SK-N-SH (cell line): ENCODE measurements around the gene KDM2A. TPM values are rescaled to one million over a fixed set of nuclear protein-coding genes. Genes with fewer than 3 reads are reported as not detected.

Source experiments
- CTCF ChIA-PET: fragments of 300-600, 350-600 bp; formaldehyde crosslinking; extraction: SDS; loops from one replicate; lab custom pipeline; 2021; lab: Yijun Ruan, JAX
- POLR2A ChIA-PET: fragments of 350-600 bp; sonication (Branson Sonifier 250); formaldehyde crosslinking; extraction: SDS; loops from one replicate; lab custom pipeline; 2020; ENCODE audit warnings: antibody characterized with exemption, inconsistent platforms; lab: Yijun Ruan, JAX
- DNase-seq: peaks from one replicate; pipeline ENCODE4 v3.0.0; 2012
- H2AFZ ChIP-seq: fragments of 200-600 bp; sonication (generic); 2 replicates; pipeline ENCODE4 v1.8.1; 2016; ENCODE audit warnings: antibody characterized with exemption, mild to moderate bottlenecking, low read depth
- H3F3A ChIP-seq: fragments of 200-600 bp; sonication (generic); replicated peaks from 2 replicates; pipeline ENCODE3; 2016; ENCODE audit warnings: antibody characterized with exemption, mild to moderate bottlenecking; ENCODE audit not compliant: insufficient read depth
- H3K27ac ChIP-seq, 2 experiments: fragments of 200-500 bp in 1 of 2; fragments of 200-600 bp in 1 of 2; sonication (Bioruptor generic) in 1 of 2; sonication (generic), shearing (Covaris generic) in 1 of 2; 2 replicates each; pipeline versions ENCODE4 v1.5.1 to v1.6.1; 2014 to 2016; ENCODE audit warnings: low read depth in 2 of 2, inconsistent platforms in 1 of 2, low read length in 1 of 2, mild to moderate bottlenecking in 1 of 2, mixed read lengths in 1 of 2
- H3K27me3 ChIP-seq: fragments of 200-600 bp; sonication (generic), shearing (Covaris generic); 2 replicates; pipeline ENCODE4 v1.6.1; 2016; ENCODE audit warnings: mixed run types; ENCODE audit not compliant: insufficient read depth
- H3K36me3 ChIP-seq, 2 experiments: fragments of 200-500 bp in 1 of 2; fragments of 200-600 bp in 1 of 2; sonication (Bioruptor generic) in 1 of 2; sonication (generic) in 1 of 2; replicated peaks in 1 of 2; 2 replicates each; pipeline versions ENCODE3 to v1.5.1; 2014 to 2016; ENCODE audit warnings: low read length in 1 of 2, mild to moderate bottlenecking in 1 of 2; ENCODE audit not compliant: insufficient read depth in 2 of 2, control insufficient read depth in 1 of 2
- H3K4me1 ChIP-seq, 2 experiments: fragments of 200-500 bp in 1 of 2; fragments of 200-600 bp in 1 of 2; sonication (Bioruptor generic) in 1 of 2; sonication (generic), shearing (Covaris generic) in 1 of 2; 2 replicates each; pipeline versions ENCODE4 v1.5.1 to v1.6.1; 2014 to 2016; ENCODE audit warnings: low read depth in 1 of 2, low read length in 1 of 2, mixed run types in 1 of 2; ENCODE audit not compliant: insufficient read depth in 2 of 2, control insufficient read depth in 1 of 2
- H3K4me2 ChIP-seq: fragments of 200-600 bp; sonication (generic), shearing (Covaris generic); 2 replicates; pipeline ENCODE4 v1.6.1; 2017; ENCODE audit warnings: mixed run types
- H3K4me3 ChIP-seq, 2 experiments: fragments of 200-500 bp in 1 of 2; fragments of 200-600 bp in 1 of 2; sonication (Bioruptor generic) in 1 of 2; sonication (generic), shearing (Covaris generic) in 1 of 2; 2 replicates each; pipeline versions ENCODE4 v1.5.1 to v1.8.1; 2014 to 2016; ENCODE audit warnings: low read depth in 2 of 2, inconsistent platforms in 1 of 2, low read length in 1 of 2, mild to moderate bottlenecking in 1 of 2, mixed read lengths in 1 of 2, moderate library complexity in 1 of 2
- H3K79me2 ChIP-seq: fragments of 200-600 bp; sonication (generic); 2 replicates; pipeline ENCODE4 v1.8.1; 2017; ENCODE audit warnings: mild to moderate bottlenecking; ENCODE audit not compliant: insufficient read depth
- H3K9ac ChIP-seq: fragments of 200-600 bp; sonication (generic); 2 replicates; pipeline ENCODE4 v1.6.1; 2017; ENCODE audit warnings: mixed run types
- H3K9me2 ChIP-seq: fragments of 200-600 bp; sonication (generic); 2 replicates; pipeline ENCODE4 v1.6.1; 2017; ENCODE audit warnings: mixed run types
- H3K9me3 ChIP-seq: fragments of 200-600 bp; sonication (generic); 2 replicates; pipeline ENCODE4 v1.6.1; 2017; ENCODE audit warnings: mixed run types, mild to moderate bottlenecking, moderate library complexity
- H4K20me1 ChIP-seq: fragments of 200-600 bp; sonication (generic); 2 replicates; pipeline ENCODE4 v1.6.1; 2017; ENCODE audit warnings: mild to moderate bottlenecking, mixed run types; ENCODE audit not compliant: insufficient read depth
- CHD2 ChIP-seq: fragments of 150-350 bp; IDR thresholded peaks from 2 replicates; pipeline ENCODE4 v1.6.1; 2018; ENCODE audit warnings: low read length; ENCODE audit not compliant: partially characterized antibody
- ELF1 ChIP-seq: IDR thresholded peaks from 2 replicates; pipeline ENCODE4 v1.4.0; 2012
- EP300 ChIP-seq, 2 experiments: IDR thresholded peaks; 2 replicates each; pipeline versions ENCODE4 v1.4.0 to v1.6.1; 2012; ENCODE audit warnings: borderline replicate concordance in 1 of 2, low read depth in 1 of 2, low read length in 1 of 2
- FOXJ3 ChIP-seq: sonication (generic); formaldehyde crosslinking; IDR thresholded peaks from 2 replicates; pipeline ENCODE4 v1.5.1; 2020; ENCODE audit warnings: mild to moderate bottlenecking, missing genetic modification reagents
- FOXM1 ChIP-seq: IDR thresholded peaks from 2 replicates; pipeline ENCODE4 v1.4.0; 2012; ENCODE audit warnings: low read depth, mild to moderate bottlenecking
- GABPA ChIP-seq: IDR thresholded peaks from 2 replicates; pipeline ENCODE4 v1.4.0; 2012; ENCODE audit warnings: low read depth, mild to moderate bottlenecking
- IRF3 ChIP-seq: fragments of 150-350 bp; IDR thresholded peaks from 2 replicates; pipeline ENCODE4 v1.6.1; 2016; ENCODE audit warnings: mild to moderate bottlenecking, low read depth, low read length
- JUND ChIP-seq: IDR thresholded peaks from 2 replicates; pipeline ENCODE4 v1.4.0; 2012
- NRF1 ChIP-seq: IDR thresholded peaks from 2 replicates; pipeline ENCODE4 v1.6.1; 2012; ENCODE audit warnings: low read depth, mild to moderate bottlenecking, low read length
- POLR2AphosphoS5 ChIP-seq: IDR thresholded peaks from 2 replicates; pipeline ENCODE4 v1.6.1; 2012; ENCODE audit warnings: low read depth, low read length
- RCOR1 ChIP-seq: fragments of 150-350 bp; IDR thresholded peaks from 2 replicates; pipeline ENCODE4 v1.6.1; 2017; ENCODE audit warnings: antibody characterized with exemption, low read length
- RFX5 ChIP-seq: IDR thresholded peaks from 2 replicates; pipeline ENCODE4 v1.6.1; 2012; ENCODE audit warnings: mild to moderate bottlenecking, improper control_type of control experiment, low read length
- SMC3 ChIP-seq: IDR thresholded peaks from 2 replicates; pipeline ENCODE4 v1.6.1; 2012; ENCODE audit warnings: low read depth, low read length, improper control_type of control experiment
- TCF12 ChIP-seq: IDR thresholded peaks from 2 replicates; pipeline ENCODE4 v1.4.0; 2012
- USF1 ChIP-seq: IDR thresholded peaks from 2 replicates; pipeline ENCODE4 v1.4.0; 2012; ENCODE audit warnings: low read depth, borderline replicate concordance
- YY1 ChIP-seq: IDR thresholded peaks from 2 replicates; pipeline ENCODE4 v1.4.0; 2012; ENCODE audit warnings: low read depth, mild to moderate bottlenecking
- WGBS: methylation state at CpG from one replicate; pipeline ENCODE4 v1.1.6; 2017; ENCODE audit warnings: low lambda C conversion rate; 5-methylcytosine and 5-hydroxymethylcytosine counted together
- polyA plus RNA-seq, 3 experiments: library from polyadenylated mRNA; depleted of rRNA; stranded (reverse); fragments of >200 nt; gene quantifications; 2 replicates each; pipeline ENCODE4 v1.2.3, GENCODE V29; 2012
- TF ChIP-seq, protein P1 (sequence below): IDR thresholded peaks from 2 replicates; pipeline ENCODE4; 2012
- TF ChIP-seq, protein P2 (sequence below): fragments of 150-350 bp; IDR thresholded peaks from 2 replicates; pipeline ENCODE4 v1.6.1; 2017; ENCODE audit warnings: antibody characterized with exemption, low read length, low read depth, borderline replicate concordance

Gene KDM2A
- polyA plus RNA-seq, 1 of the 3 experiments (the other 2 are of a cell fraction), result 28.4 TPM

GRCh38 chr11:67255864-67256263 lies 136.8 kb downstream of the KDM2A start:
- CTCF ChIA-PET, result interaction anchor here (1.2 to 1.4 kb wide), 3 partner anchors 11 to 136 kb away, joined by 3 to 4 read pairs (median 3); partner anchors contain the start of gene RAD9A

GRCh38 chr11:67256477-67257135 lies 137.5 kb downstream of the KDM2A start:
- no peaks in the 10 kb centered on the region for H3K9me2 ChIP-seq
- H3K4me2 ChIP-seq, result no peak overlapping the region
- peaks cover 46 to 58% of the 10 kb centered on the region in 2 experiments for H3K36me3 ChIP-seq
- no peaks in the 10 kb centered on the region for H3K79me2 ChIP-seq
- TF ChIP-seq POLR2AphosphoS5 (no peak), ELF1 (no peak), RFX5 (no peak), USF1 (no peak), SMC3 (no peak), FOXJ3 (no peak), CHD2 (no peak), RCOR1 (no peak), EP300 (IDR thresholded peaks at IDR 0.05; ENCODE audit: borderline replicate concordance in 1 of 2, low read depth in 1 of 2, low read length in 1 of 2) (no peak), YY1 (no peak), IRF3 (no peak), FOXM1 (no peak)
- TF ChIP-seq, protein P1, sequence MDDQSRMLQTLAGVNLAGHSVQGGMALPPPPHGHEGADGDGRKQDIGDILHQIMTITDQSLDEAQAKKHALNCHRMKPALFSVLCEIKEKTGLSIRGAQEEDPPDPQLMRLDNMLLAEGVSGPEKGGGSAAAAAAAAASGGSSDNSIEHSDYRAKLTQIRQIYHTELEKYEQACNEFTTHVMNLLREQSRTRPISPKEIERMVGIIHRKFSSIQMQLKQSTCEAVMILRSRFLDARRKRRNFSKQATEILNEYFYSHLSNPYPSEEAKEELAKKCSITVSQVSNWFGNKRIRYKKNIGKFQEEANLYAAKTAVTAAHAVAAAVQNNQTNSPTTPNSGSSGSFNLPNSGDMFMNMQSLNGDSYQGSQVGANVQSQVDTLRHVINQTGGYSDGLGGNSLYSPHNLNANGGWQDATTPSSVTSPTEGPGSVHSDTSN, result no peak
- TF ChIP-seq, all 33 proteins: peak for 0
- no peak overlapping the region for H3K9ac ChIP-seq
- H2AFZ ChIP-seq, result no peak overlapping the region
- peaks cover 13% of the 10 kb centered on the region for H3F3A ChIP-seq
- H3K27ac ChIP-seq, result no peak overlapping the region
- H3K4me1 ChIP-seq, result peaks cover 0 to 2% of the 10 kb centered on the region in 2 experiments; a peak in 1 of 4 replicates
- H3K4me3 ChIP-seq, result no peak overlapping the region
- H3K27me3 ChIP-seq, result no peaks in the 10 kb centered on the region
- 92% methylated on average over 5 of the region's 5 CpGs for WGBS
- no peaks in the 10 kb centered on the region for H3K9me3 ChIP-seq
- H4K20me1 ChIP-seq, result no peaks in the 10 kb centered on the region
- ChIA-PET CTCF (interaction anchor here (1.2 to 1.4 kb wide), 3 partner anchors 10 to 135 kb away, joined by 3 to 4 read pairs (median 3); partner anchors contain the start of gene RAD9A), POLR2A (no interaction called here)
- no peak for DNase-seq

More at GRCh38 chr11:67255864-67256263, 136.8 kb downstream of the KDM2A start:
- Histone ChIP-seq H3K27ac (no peak overlapping the region), H3K4me2 (no peak overlapping the region), H3K9ac (no peak overlapping the region), H3K9me2 (no peaks in the 10 kb centered on the region), H3K79me2 (no peaks in the 10 kb centered on the region), H4K20me1 (no peaks in the 10 kb centered on the region), H2AFZ (no peak overlapping the region), H3F3A (peaks cover 13% of the 10 kb centered on the region), H3K4me3 (no peak overlapping the region), H3K27me3 (no peaks in the 10 kb centered on the region), H3K4me1 (no peaks in the 10 kb centered on the region), H3K36me3 (peaks cover 46 to 65% of the 10 kb centered on the region in 2 experiments), H3K9me3 (no peaks in the 10 kb centered on the region)
- WGBS, result 93% methylated on average over 8 of the region's 8 CpGs
- no peak for DNase-seq
- TF ChIP-seq NRF1 (no peak), RCOR1 (no peak), GABPA (no peak), TCF12 (no peak), EP300 (IDR thresholded peaks at IDR 0.05; ENCODE audit: borderline replicate concordance in 1 of 2, low read depth in 1 of 2, low read length in 1 of 2) (no peak), CHD2 (no peak), JUND (no peak)
- TF ChIP-seq, protein P2, sequence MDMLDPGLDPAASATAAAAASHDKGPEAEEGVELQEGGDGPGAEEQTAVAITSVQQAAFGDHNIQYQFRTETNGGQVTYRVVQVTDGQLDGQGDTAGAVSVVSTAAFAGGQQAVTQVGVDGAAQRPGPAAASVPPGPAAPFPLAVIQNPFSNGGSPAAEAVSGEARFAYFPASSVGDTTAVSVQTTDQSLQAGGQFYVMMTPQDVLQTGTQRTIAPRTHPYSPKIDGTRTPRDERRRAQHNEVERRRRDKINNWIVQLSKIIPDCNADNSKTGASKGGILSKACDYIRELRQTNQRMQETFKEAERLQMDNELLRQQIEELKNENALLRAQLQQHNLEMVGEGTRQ, result no peak
- TF ChIP-seq, protein P1, result no peak
- POLR2A ChIA-PET, result no interaction called here
